Smooth muscle cell (in vitro differentiated cells): ENCODE results near the gene MSH2. TPM values are rescaled to one million over a fixed set of nuclear protein-coding genes. Genes with fewer than 3 reads are reported as not detected.

Experiments used
- DNase-seq: peaks from one replicate; lab custom pipeline; 2025; ENCODE audit not compliant: unreplicated experiment; lab: John Stamatoyannopoulos, UW
- H2AFZ ChIP-seq: fragments of 200-600 bp; sonication (generic); 2 replicates; pipeline ENCODE4 v1.6.0; 2016; ENCODE audit warnings: antibody characterized with exemption, low read depth, mild to moderate bottlenecking
- H3F3A ChIP-seq: fragments of 200-600 bp; sonication (generic); 2 replicates; pipeline ENCODE4 v1.6.0; 2017; ENCODE audit warnings: antibody characterized with exemption, low read depth
- H3K27ac ChIP-seq: fragments of 200-600 bp; sonication (generic); 2 replicates; pipeline ENCODE4 v1.5.1; 2016; ENCODE audit warnings: low read depth, mild to moderate bottlenecking
- H3K27me3 ChIP-seq: fragments of 200-600 bp; sonication (generic); 2 replicates; pipeline ENCODE4 v1.6.1; 2016; ENCODE audit warnings: low read depth, mild to moderate bottlenecking
- H3K36me3 ChIP-seq: fragments of 200-600 bp; sonication (generic); 2 replicates; pipeline ENCODE4 v1.5.1; 2016; ENCODE audit warnings: low read depth
- H3K4me1 ChIP-seq: fragments of 200-600 bp; sonication (generic); 2 replicates; pipeline ENCODE4 v1.5.1; 2016; ENCODE audit warnings: low read depth
- H3K4me2 ChIP-seq: fragments of 200-600 bp; sonication (generic); 2 replicates; pipeline ENCODE4 v1.6.0; 2016; ENCODE audit warnings: mild to moderate bottlenecking
- H3K4me3 ChIP-seq: fragments of 200-600 bp; sonication (generic); 2 replicates; pipeline ENCODE4 v1.5.1; 2016; ENCODE audit warnings: mild to moderate bottlenecking
- H3K79me2 ChIP-seq: fragments of 200-600 bp; sonication (generic); 2 replicates; pipeline ENCODE4 v1.6.0; 2016; ENCODE audit warnings: low read depth, mild to moderate bottlenecking
- H3K9ac ChIP-seq: fragments of 200-600 bp; sonication (generic); 2 replicates; pipeline ENCODE4 v1.6.0; 2016; ENCODE audit warnings: low read depth
- H3K9me3 ChIP-seq: fragments of 200-600 bp; sonication (generic); replicated peaks from 2 replicates; pipeline ENCODE4 v1.5.1; 2016; ENCODE audit warnings: low read depth
- H4K20me1 ChIP-seq: fragments of 200-600 bp; sonication (generic); 2 replicates; pipeline ENCODE4 v1.6.0; 2016; ENCODE audit warnings: low read depth
- CTCF ChIP-seq: fragments of 200-600 bp; sonication (generic); IDR thresholded peaks from 2 replicates; pipeline ENCODE4 v1.5.1; 2017; ENCODE audit warnings: borderline replicate concordance, mild to moderate bottlenecking, antibody characterized with exemption; ENCODE audit not compliant: insufficient read depth, poor library complexity, severe bottlenecking
- WGBS: methylation state at CpG from one replicate; pipeline ENCODE4 v1.1.7; 2016; ENCODE audit warnings: low lambda C conversion rate; 5-methylcytosine and 5-hydroxymethylcytosine counted together
- polyA plus RNA-seq: library from polyadenylated mRNA; unstranded; fragments of >200 nt; fragmentation: Nextera tagmentation; extraction: Ambion mirVana; gene quantifications from 2 replicates; pipeline ENCODE4 v1.2.1, GENCODE V29; 2016
- total RNA-seq: library from RNA; depleted of rRNA; stranded (reverse); fragments of >200 nt; gene quantifications from 2 replicates; pipeline ENCODE4 v1.2.3, GENCODE V29; 2014

Gene MSH2
- total RNA-seq (31.6 and 35.6 TPM in 2 replicates), polyA plus RNA-seq (18.5 and 21.3 TPM in 2 replicates)

- no peaks in the 10 kb centered on the region for H3K27me3 ChIP-seq
- no peaks in the 10 kb centered on the region for H3F3A ChIP-seq
- TF ChIP-seq CTCF = no peak
- WGBS = under 1% methylated on average over 64 of the region's 73 CpGs
- H3K4me1 ChIP-seq = peaks cover 6% of the 10 kb centered on the region
- peak within 1 kb of the TSS; percentile 82 for H3K4me3 ChIP-seq
- H3K36me3 ChIP-seq = no peaks in the 10 kb centered on the region
- H3K4me2 ChIP-seq = peak within 1 kb of the TSS; percentile 85
- H4K20me1 ChIP-seq = no peaks in the 10 kb centered on the region
- peaks cover 41% of the 10 kb centered on the region for H3K79me2 ChIP-seq
- H3K9ac ChIP-seq = peak within 1 kb of the TSS; percentile 43
- peak; percentile 51 for DNase-seq
- peak within 1 kb of the TSS; percentile 3 for H3K27ac ChIP-seq
- peak within 1 kb of the TSS; percentile 84 for H2AFZ ChIP-seq
- H3K9me3 ChIP-seq = no peaks in the 10 kb centered on the region
These were observed at the start of gene MSH2 for GRCh38 chr2:47402805-47403608. Gene MSH2 (plus strand): TSS chr2:47403156. CDS start chr2:47403192, 36 bp downstream.

GRCh38 chr2:47354013-47354847, 48.7 kb upstream of the MSH2 start:
- Histone ChIP-seq H3K27ac (peak overlapping the region; percentile 86), H3F3A (peaks cover 8% of the 10 kb centered on the region), H3K9ac (peak overlapping the region; percentile 42), H3K79me2 (no peaks in the 10 kb centered on the region), H3K27me3 (no peaks in the 10 kb centered on the region), H3K4me1 (no peaks in the 10 kb centered on the region), H3K4me3 (no peak overlapping the region), H3K36me3 (no peaks in the 10 kb centered on the region), H4K20me1 (no peaks in the 10 kb centered on the region), H3K9me3 (no peaks in the 10 kb centered on the region), H2AFZ (no peak overlapping the region), H3K4me2 (peak overlapping the region; percentile 45)
- TF ChIP-seq CTCF = no peak
- DNase-seq = no peak
- WGBS = 56% methylated on average over 11 of the region's 11 CpGs

GRCh38 chr2:47354848-47355204, 48.1 kb upstream of the MSH2 start:
- Histone ChIP-seq H3K27ac (peak overlapping the region; percentile 86), H3K79me2 (no peaks in the 10 kb centered on the region), H4K20me1 (no peaks in the 10 kb centered on the region), H3K4me1 (no peaks in the 10 kb centered on the region), H3K27me3 (no peaks in the 10 kb centered on the region), H3K4me3 (no peak overlapping the region), H3K36me3 (no peaks in the 10 kb centered on the region), H3K9me3 (no peaks in the 10 kb centered on the region), H3K9ac (peak overlapping the region; percentile 42), H3K4me2 (peak overlapping the region; percentile 45), H2AFZ (no peak overlapping the region), H3F3A (peaks cover 8% of the 10 kb centered on the region)
- 53% methylated on average over 5 of the region's 5 CpGs for WGBS
- no peak for TF ChIP-seq CTCF
- no peak for DNase-seq
